Thyroid gland (tissue), 4 donors: ENCODE measurements around the gene OR51B2. TPM values are rescaled to one million over a fixed set of nuclear protein-coding genes. Genes with fewer than 3 reads are reported as not detected.

Experiments
- DNase-seq, 2 donors: peaks; one replicate each; pipeline ENCODE4 v3.0.0-alpha.2; 2019
- H3K27ac ChIP-seq, 3 donors: fragments of 200-600 bp; sonication (generic); 1 replicate in 2 of 3; 2 replicates in 1 of 3; pipeline ENCODE4 v1.5.1; 2016 to 2019; ENCODE audit warnings: mild to moderate bottlenecking in 1 of 3, moderate library complexity in 1 of 3
- H3K27me3 ChIP-seq: fragments of 200-600 bp; sonication (generic); one replicate; pipeline ENCODE4 v1.5.1; 2019
- H3K36me3 ChIP-seq, 2 donors: fragments of 200-600 bp; sonication (generic); one replicate each; pipeline ENCODE4 v1.5.1; 2016 to 2019
- H3K4me1 ChIP-seq, 2 donors: fragments of 200-600 bp; sonication (generic); one replicate each; pipeline ENCODE4 v1.5.1; 2017 to 2019
- H3K4me3 ChIP-seq, 3 donors: fragments of 200-600 bp; sonication (generic); replicated peaks in 1 of 3; 1 replicate in 2 of 3; 2 replicates in 1 of 3; pipeline ENCODE4 v1.5.1; 2016; ENCODE audit warnings: mild to moderate bottlenecking in 1 of 3
- H3K9me3 ChIP-seq: fragments of 200-600 bp; sonication (generic); one replicate; pipeline ENCODE4 v1.5.1; 2017
- POLR2A ChIP-seq, 2 donors: fragments of 450-650 bp; IDR thresholded peaks; one replicate each; pipeline ENCODE4 v1.6.1; 2017; ENCODE audit warnings: antibody characterized with exemption in 2 of 2, mild to moderate bottlenecking in 2 of 2, moderate library complexity in 1 of 2
- WGBS, 2 donors: methylation state at CpG; one replicate each; pipeline ENCODE4 v1.1.5; 2017; 5-methylcytosine and 5-hydroxymethylcytosine counted together
- intact Hi-C: fragments of 100-400 bp; cut with DNase I; formaldehyde crosslinking; loops from one replicate; pipeline ENCODE4 v1.15.1; 2023
- total RNA-seq, 4 donors: library from RNA; depleted of rRNA; stranded (reverse); fragments of >200 nt; gene quantifications; one replicate each; pipeline ENCODE4 v1.2.3, GENCODE V29; 2016
- TF ChIP-seq, protein P1 (sequence below), 6 experiments: fragments of 200-600 bp in 3 of 6; fragments of 450-650 bp in 3 of 6; sonication (generic) in 3 of 6; IDR thresholded peaks; one replicate each; pipeline ENCODE4 v1.5.1; 2016 to 2019; ENCODE audit warnings: antibody characterized with exemption in 6 of 6, mild to moderate bottlenecking in 2 of 6, inconsistent platforms in 1 of 6, moderate library complexity in 1 of 6

The OR51B2 gene
- total RNA-seq, 4 donors from 2014 or later = not detected

DNA sequence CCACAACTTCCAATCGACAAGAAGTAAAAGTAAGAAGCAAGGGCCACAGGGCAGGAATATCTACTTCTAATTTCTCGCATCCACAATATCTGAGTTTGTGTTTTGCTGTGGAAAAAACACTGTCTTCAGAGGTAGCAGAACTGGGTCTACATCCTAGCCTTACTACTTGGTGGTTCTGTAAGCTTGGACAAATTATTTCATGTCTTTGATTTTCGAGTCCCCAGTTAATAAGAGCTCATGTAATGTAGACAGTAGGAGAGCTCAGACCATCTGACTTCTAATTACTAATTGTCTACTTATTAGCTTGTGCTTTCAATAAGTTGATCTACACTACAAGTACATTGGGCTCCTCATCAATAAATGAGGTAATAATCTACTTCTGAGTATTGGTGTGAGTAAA lies 41.0 kb downstream of the OR51B2 start:
- no peaks in the 10 kb centered on the region for H3K27me3 ChIP-seq
- H3K36me3 ChIP-seq = no peaks in the 10 kb centered on the region
- no peaks in the 10 kb centered on the region for H3K4me1 ChIP-seq
- WGBS, 2 donors = 79 to 88% methylated on average over 3 of the region's 3 CpGs
- intact Hi-C loops = no loop called here
- TF ChIP-seq, protein P1, sequence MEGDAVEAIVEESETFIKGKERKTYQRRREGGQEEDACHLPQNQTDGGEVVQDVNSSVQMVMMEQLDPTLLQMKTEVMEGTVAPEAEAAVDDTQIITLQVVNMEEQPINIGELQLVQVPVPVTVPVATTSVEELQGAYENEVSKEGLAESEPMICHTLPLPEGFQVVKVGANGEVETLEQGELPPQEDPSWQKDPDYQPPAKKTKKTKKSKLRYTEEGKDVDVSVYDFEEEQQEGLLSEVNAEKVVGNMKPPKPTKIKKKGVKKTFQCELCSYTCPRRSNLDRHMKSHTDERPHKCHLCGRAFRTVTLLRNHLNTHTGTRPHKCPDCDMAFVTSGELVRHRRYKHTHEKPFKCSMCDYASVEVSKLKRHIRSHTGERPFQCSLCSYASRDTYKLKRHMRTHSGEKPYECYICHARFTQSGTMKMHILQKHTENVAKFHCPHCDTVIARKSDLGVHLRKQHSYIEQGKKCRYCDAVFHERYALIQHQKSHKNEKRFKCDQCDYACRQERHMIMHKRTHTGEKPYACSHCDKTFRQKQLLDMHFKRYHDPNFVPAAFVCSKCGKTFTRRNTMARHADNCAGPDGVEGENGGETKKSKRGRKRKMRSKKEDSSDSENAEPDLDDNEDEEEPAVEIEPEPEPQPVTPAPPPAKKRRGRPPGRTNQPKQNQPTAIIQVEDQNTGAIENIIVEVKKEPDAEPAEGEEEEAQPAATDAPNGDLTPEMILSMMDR (IDR thresholded peaks at IDR 0.05) = no peak
- TF ChIP-seq POLR2A (IDR thresholded peaks at IDR 0.05) = no peak
- no peaks in the 10 kb centered on the region for H3K9me3 ChIP-seq
- H3K27ac ChIP-seq = no peak overlapping the region
- no peak for DNase-seq
- no peak overlapping the region for H3K4me3 ChIP-seq

DNA sequence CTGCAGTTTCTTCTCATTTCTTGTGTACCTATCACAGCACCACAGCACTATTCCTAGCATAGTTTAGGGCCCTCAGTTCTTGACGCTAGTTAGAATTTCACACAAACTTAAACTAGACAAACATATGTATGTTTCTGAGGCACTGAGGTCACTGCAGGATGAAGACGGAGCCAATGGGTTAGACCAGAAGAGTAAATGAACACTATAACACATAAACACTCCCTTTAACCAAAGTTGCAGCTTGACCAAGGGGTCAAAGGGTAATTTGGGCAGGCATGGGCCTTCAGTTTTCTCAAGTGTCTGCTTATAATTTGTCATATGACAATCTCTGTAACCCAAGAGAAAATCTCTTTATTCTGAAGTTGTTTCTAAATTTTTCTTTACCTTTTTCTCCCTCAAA lies 41.5 kb downstream of the OR51B2 start:
- Histone ChIP-seq H3K9me3 (no peaks in the 10 kb centered on the region), H3K36me3 (no peaks in the 10 kb centered on the region), H3K4me1 (no peaks in the 10 kb centered on the region), H3K27ac (no peak overlapping the region), H3K4me3 (no peak overlapping the region), H3K27me3 (no peaks in the 10 kb centered on the region)
- TF ChIP-seq POLR2A (IDR thresholded peaks at IDR 0.05) = no peak
- TF ChIP-seq, protein P1 (IDR thresholded peaks at IDR 0.05) = no peak
- intact Hi-C loops = no loop called here
- WGBS, 2 donors = 90 to 98% methylated on average over 2 of the region's 2 CpGs
- no peak for DNase-seq

DNA sequence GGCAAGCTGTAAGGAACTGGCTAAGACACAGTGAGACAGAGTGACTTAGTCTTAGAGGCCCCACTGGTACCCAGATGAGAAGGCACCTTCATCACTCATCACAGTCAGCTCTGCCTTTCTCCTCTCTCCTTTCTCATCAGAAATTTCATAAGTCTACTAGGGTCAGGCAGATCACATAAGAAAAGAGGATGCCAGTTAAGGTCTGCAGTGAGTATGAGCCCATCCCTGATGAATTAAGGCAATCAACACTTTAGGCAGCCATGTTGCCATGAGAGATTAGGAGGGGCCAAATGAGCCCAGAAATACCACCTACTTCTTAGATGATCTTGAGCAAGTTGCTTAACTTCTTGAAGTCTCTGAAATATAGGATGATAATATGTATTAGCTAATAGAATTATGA lies 42.5 kb downstream of the OR51B2 start:
- intact Hi-C loops = no loop called here
- Histone ChIP-seq H3K4me1 (no peaks in the 10 kb centered on the region), H3K27ac (no peak overlapping the region), H3K9me3 (no peaks in the 10 kb centered on the region), H3K4me3 (no peak overlapping the region), H3K27me3 (no peaks in the 10 kb centered on the region), H3K36me3 (no peaks in the 10 kb centered on the region)
- no peak for DNase-seq
- TF ChIP-seq, protein P1 (IDR thresholded peaks at IDR 0.05) = no peak
- no peak for TF ChIP-seq POLR2A (IDR thresholded peaks at IDR 0.05)

DNA sequence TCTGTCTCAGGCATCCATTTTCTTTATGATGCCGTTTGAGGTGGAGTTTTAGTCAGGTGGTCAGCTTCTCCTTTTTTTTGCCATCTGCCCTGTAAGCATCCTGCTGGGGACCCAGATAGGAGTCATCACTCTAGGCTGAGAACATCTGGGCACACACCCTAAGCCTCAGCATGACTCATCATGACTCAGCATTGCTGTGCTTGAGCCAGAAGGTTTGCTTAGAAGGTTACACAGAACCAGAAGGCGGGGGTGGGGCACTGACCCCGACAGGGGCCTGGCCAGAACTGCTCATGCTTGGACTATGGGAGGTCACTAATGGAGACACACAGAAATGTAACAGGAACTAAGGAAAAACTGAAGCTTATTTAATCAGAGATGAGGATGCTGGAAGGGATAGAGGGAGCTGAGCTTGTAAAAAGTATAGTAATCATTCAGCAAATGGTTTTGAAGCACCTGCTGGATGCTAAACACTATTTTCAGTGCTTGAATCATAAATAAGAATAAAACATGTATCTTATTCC lies 43.5 kb downstream of the OR51B2 start:
- Histone ChIP-seq H3K36me3 (no peaks in the 10 kb centered on the region), H3K27ac (no peak overlapping the region), H3K4me3 (no peak overlapping the region), H3K4me1 (no peaks in the 10 kb centered on the region), H3K27me3 (no peaks in the 10 kb centered on the region), H3K9me3 (no peaks in the 10 kb centered on the region)
- 62 to 66% methylated on average over 3 of the region's 3 CpGs for WGBS, 2 donors
- TF ChIP-seq, protein P1 (IDR thresholded peaks at IDR 0.05) = no peak
- TF ChIP-seq POLR2A (IDR thresholded peaks at IDR 0.05) = no peak
- intact Hi-C loops = no loop called here
- DNase-seq = peak; percentile 4 to 9

DNA sequence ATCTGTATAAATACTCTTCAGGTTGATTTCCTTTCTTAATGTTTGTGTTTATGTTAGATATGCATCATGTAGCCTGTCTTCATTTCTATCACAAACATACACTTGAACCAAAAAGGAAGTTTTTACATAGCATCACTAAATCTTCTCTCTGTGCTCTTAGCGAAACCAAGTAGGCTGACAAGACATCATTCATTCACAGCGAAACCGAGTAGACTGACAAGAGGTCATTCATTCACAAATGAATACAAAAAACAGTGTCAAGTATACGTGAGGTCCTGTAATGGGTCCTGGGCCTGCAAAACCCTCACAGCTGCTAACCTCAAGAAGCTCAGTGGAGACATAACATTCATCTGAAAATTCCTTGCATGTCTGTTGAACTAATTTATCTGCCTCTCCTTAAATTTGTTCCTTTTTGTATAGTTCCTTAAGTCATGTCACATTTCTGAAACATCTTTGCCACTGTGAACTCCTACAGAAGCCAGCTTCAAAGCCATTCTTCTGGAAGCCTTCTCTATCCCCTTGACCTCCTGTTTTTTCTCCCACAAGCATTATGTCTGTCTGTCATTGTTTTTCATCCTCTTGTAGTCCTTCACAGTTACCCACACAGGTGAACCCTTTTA lies 44.5 kb downstream of the OR51B2 start:
- Histone ChIP-seq H3K27me3 (no peaks in the 10 kb centered on the region), H3K36me3 (no peaks in the 10 kb centered on the region), H3K9me3 (no peaks in the 10 kb centered on the region), H3K4me1 (no peaks in the 10 kb centered on the region), H3K27ac (no peak overlapping the region), H3K4me3 (no peak overlapping the region)
- WGBS, 2 donors = 75 to 86% methylated on average over 4 of the region's 4 CpGs
- TF ChIP-seq, protein P1 (IDR thresholded peaks at IDR 0.05) = no peak
- TF ChIP-seq POLR2A (IDR thresholded peaks at IDR 0.05) = no peak
- intact Hi-C loops = no loop called here
- no peak for DNase-seq
